ENCODE data around the gene PTPRF. TPM values are rescaled to one million over a fixed set of nuclear protein-coding genes. Genes with fewer than 3 reads are reported as not detected.
"Not testable (repeated sequence)": the region's sequence is repeated elsewhere in the genome, so short reads cannot be mapped to it uniquely, and the experiment has no call there.

Gene PTPRF
- under 1 TPM; 0.86 to 0.95 (median 0.92) TPM for total RNA-seq

GRCh38 chr1:43530483-43531106 lies at the start of gene PTPRF:
Gene PTPRF (plus strand): TSS chr1:43530883. CDS start chr1:43545076, 14,193 bp downstream.
- Mint-ChIP-seq H3K9me3 (no peaks in the 10 kb centered on the region), H3K27me3 (ENCODE audit: low read depth) (peaks cover 45% of the 10 kb centered on the region), H3K4me1 (ENCODE audit: low read depth) (peaks cover 20% of the 10 kb centered on the region), H3K4me3 (peak within 1 kb of the TSS; percentile 84), H3K36me3 (ENCODE audit: insufficient read depth) (no peaks in the 10 kb centered on the region)
- ATAC-seq (peak; percentile 45), DNase-seq (no peak)

DNA sequence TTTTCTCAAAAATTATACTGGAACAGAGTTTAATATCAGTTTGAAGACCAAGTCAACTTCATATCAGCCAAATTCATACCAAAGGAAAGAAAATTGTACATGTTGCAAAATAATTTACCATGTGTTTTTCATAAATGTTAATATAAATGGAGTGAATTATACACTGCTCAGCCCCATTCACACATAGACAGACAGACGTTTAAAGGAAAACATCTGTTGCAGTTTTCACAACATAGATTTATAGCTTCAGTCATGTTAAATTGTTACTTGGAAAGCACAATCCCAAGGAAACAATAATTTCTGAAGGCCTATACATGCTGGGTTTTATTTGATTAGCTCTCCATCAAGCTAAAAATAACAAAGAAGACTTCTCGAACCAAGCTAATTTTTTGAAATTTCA lies 49.2 kb upstream of the PTPRF start:
- Mint-ChIP-seq H3K9me3 (no peaks in the 10 kb centered on the region), H3K36me3 (ENCODE audit: insufficient read depth) (no peaks in the 10 kb centered on the region), H3K4me1 (ENCODE audit: low read depth) (peaks cover 3% of the 10 kb centered on the region), H3K27me3 (ENCODE audit: low read depth) (peaks cover 17% of the 10 kb centered on the region), H3K4me3 (no peak overlapping the region)
- ATAC-seq (no peak), DNase-seq (no peak)

DNA sequence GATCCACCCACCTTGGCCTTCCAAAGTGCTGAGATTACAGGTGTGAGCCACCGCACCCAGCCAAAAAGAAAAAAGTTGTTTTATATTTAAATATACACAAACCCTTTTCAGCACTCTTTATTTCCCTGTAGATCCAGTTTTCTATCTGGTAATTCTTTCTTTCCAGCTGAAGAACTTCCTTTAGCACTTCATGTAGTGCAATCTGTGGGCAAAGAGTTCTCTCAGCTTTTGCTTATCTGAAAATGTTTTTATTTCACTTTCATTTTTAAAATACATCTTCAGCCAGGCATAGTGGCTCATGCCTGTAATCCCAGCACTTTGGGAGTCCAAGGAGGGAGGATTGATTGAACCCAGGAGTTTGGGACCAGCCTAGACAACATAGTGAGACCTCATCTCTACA lies 48.5 kb upstream of the PTPRF start:
- Mint-ChIP-seq H3K36me3 (ENCODE audit: insufficient read depth) (peaks cover 1% of the 10 kb centered on the region), H3K27me3 (ENCODE audit: low read depth) (peaks cover 11% of the 10 kb centered on the region), H3K4me3 (no peak overlapping the region), H3K4me1 (ENCODE audit: low read depth) (peaks cover 3% of the 10 kb centered on the region), H3K9me3 (peaks cover 3% of the 10 kb centered on the region)
- DNase-seq, result no peak
- no peak for ATAC-seq

DNA sequence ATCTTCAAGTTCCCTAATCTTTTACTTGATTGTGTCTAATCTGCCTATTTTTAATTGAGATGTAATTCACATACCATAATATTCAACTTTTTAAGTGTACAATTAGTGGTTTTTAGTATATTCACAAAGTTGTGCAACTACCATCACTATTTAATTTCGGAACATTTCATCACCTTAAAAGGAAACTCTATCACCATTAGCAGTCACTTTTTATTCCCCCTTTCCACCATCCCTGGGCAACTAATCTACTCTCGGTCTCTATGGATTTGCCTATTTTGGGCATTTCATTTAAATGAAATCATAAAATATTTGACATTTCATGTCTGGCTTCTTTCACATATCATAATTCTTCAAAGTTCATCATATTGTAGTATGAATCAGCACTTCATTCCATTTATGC lies 46.3 kb upstream of the PTPRF start:
- Mint-ChIP-seq H3K4me3 (no peak overlapping the region), H3K9me3 (peaks cover 16% of the 10 kb centered on the region), H3K27me3 (ENCODE audit: low read depth) (peaks cover 8% of the 10 kb centered on the region), H3K36me3 (ENCODE audit: insufficient read depth) (peaks cover 1% of the 10 kb centered on the region), H3K4me1 (ENCODE audit: low read depth) (peaks cover 3% of the 10 kb centered on the region)
- no peak for DNase-seq
- ATAC-seq, result no peak

DNA sequence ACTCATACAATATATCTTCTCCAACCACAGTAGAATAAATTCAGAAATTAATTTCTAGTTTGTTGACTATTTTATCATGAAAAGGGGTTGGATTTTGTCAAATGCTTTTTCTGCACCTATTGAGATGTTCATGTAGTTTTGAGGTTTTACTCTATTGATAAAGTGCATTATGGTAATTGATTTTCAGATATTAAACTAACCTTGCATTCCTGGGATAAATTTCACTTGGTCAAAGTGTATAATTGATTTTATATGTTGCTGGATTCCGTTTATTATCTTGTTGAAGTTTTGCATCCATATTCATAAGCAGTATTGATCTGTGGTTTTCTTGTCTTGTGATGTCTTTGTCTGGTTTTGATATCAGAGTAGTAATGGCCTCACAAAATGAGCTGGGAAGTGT lies 42.5 kb upstream of the PTPRF start:
- no peak for ATAC-seq
- peaks cover 1% of the 10 kb centered on the region for H3K36me3 Mint-ChIP-seq (ENCODE audit: insufficient read depth)
- H3K4me3 Mint-ChIP-seq, result no peak overlapping the region
- no peaks in the 10 kb centered on the region for H3K4me1 Mint-ChIP-seq (ENCODE audit: low read depth)
- H3K9me3 Mint-ChIP-seq, result peaks cover 28% of the 10 kb centered on the region
- DNase-seq, result no peak
- H3K27me3 Mint-ChIP-seq (ENCODE audit: low read depth), result peaks cover 2% of the 10 kb centered on the region

GRCh38 chr1:43491061-43491460 lies 39.6 kb upstream of the PTPRF start:
- Mint-ChIP-seq H3K4me1 (ENCODE audit: low read depth) (no peaks in the 10 kb centered on the region), H3K4me3 (no peak overlapping the region), H3K9me3 (peaks cover 28% of the 10 kb centered on the region), H3K27me3 (ENCODE audit: low read depth) (peaks cover 8% of the 10 kb centered on the region), H3K36me3 (ENCODE audit: insufficient read depth) (peaks cover 1% of the 10 kb centered on the region)
- DNase-seq, result no peak
- ATAC-seq, result no peak

DNA sequence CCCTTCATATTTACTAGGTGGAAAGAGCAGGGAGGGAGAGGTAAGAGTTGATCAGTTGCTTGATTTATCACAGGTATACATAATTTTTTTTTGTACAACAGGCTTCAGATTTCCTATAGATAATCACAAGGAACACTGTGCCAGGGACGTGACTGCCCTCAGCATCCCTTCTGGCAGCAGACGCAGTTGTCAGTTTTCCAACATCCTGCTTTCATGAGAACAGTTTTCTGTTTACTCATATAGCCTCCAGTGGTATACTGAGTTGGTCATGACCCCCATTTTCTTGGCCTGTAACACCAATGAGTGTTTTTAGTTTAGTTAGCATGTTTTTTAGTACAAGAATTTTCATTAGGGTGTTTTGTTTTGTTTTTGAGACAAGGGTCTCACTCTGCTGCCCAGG lies 37.9 kb upstream of the PTPRF start:
- Mint-ChIP-seq H3K4me1 (ENCODE audit: low read depth) (no peaks in the 10 kb centered on the region), H3K4me3 (no peak overlapping the region), H3K9me3 (peaks cover 22% of the 10 kb centered on the region), H3K36me3 (ENCODE audit: insufficient read depth) (no peaks in the 10 kb centered on the region), H3K27me3 (ENCODE audit: low read depth) (peaks cover 8% of the 10 kb centered on the region)
- DNase-seq, result no peak
- ATAC-seq, result no peak

DNA sequence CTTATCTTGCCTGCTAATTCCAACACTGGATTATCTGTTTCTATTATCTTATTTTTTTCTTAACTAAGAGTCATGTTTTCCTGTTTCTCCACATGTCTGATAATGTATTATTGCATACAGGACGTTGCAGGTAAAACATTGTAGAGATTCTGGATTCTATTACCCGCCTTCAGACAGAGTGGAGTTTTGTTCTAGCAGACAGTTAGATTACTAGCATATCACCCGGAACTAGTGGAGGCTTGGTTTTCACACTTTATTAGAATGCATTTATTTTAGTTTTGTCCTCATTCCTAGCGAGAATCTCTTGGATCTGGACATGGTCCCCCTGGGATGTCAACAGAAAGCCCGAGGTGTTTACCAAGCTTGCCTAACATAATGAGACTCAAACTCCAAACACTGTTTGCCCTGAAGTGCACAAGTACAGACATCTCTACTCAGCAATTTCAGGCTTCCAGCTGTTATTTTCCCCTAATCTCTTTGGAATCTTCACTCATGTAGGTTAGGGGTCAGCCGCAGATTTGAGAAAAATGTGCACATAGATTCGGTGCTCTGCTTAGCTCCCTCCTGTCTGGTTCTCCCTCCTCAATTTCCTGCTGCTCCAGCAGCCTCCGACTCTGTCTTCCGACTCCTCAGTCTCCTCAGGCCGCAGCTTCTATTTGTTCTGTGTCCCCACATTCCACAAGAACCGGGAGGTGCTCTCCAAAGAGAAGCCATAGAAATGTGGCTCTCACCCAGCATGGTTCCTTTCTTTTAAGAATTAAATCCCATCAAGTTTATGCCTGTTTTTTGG lies 36.8 kb upstream of the PTPRF start:
- ATAC-seq (no peak), DNase-seq (no peak)
- Mint-ChIP-seq H3K27me3 (ENCODE audit: low read depth) (peaks cover 8% of the 10 kb centered on the region), H3K36me3 (ENCODE audit: insufficient read depth) (no peaks in the 10 kb centered on the region), H3K4me3 (no peak overlapping the region), H3K9me3 (peaks cover 17% of the 10 kb centered on the region), H3K4me1 (ENCODE audit: low read depth) (no peaks in the 10 kb centered on the region)

- Mint-ChIP-seq H3K27me3 (ENCODE audit: low read depth) (peaks cover 13% of the 10 kb centered on the region), H3K4me1 (ENCODE audit: low read depth) (no peaks in the 10 kb centered on the region), H3K9me3 (peaks cover 6% of the 10 kb centered on the region), H3K4me3 (no peak overlapping the region), H3K36me3 (ENCODE audit: insufficient read depth) (no peaks in the 10 kb centered on the region)
- ATAC-seq (no peak), DNase-seq (no peak)
Observed at GRCh38 chr1:43495204-43495603, 35.5 kb upstream of the PTPRF start.

GRCh38 chr1:43499898-43500297 lies 30.8 kb upstream of the PTPRF start:
- H3K27me3 Mint-ChIP-seq (ENCODE audit: low read depth), result peaks cover 16% of the 10 kb centered on the region
- no peak overlapping the region for H3K4me3 Mint-ChIP-seq
- H3K9me3 Mint-ChIP-seq, result no peaks in the 10 kb centered on the region
- DNase-seq (no peak), ATAC-seq (no peak)
- no peaks in the 10 kb centered on the region for H3K4me1 Mint-ChIP-seq (ENCODE audit: low read depth)
- H3K36me3 Mint-ChIP-seq (ENCODE audit: insufficient read depth), result no peaks in the 10 kb centered on the region

DNA sequence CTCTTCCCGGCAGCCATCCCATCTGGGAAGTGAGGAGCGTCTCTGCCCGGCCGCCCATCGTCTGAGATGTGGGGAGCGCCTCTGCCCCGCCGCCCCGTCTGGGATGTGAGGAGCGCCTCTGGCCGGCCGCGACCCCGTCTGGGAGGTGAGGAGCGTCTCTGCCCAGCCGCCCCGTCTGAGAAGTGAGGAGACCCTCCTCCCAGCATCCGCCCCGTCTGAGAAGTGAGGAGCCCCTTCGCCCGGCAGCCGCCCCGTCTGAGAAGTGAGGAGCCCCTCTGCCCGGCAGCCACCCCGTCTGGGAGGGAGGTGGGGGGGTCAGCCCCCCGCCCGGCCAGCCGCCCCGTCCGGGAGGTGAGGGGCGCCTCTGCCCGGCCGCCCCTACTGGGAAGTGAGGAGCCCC lies 28.9 kb upstream of the PTPRF start:
- not testable (repeated sequence) for H3K36me3 Mint-ChIP-seq (ENCODE audit: insufficient read depth); ATAC-seq; H3K4me3 Mint-ChIP-seq; DNase-seq; H3K4me1 Mint-ChIP-seq (ENCODE audit: low read depth); H3K9me3 Mint-ChIP-seq
- peaks cover 14% of the 10 kb centered on the region for H3K27me3 Mint-ChIP-seq (ENCODE audit: low read depth)

DNA sequence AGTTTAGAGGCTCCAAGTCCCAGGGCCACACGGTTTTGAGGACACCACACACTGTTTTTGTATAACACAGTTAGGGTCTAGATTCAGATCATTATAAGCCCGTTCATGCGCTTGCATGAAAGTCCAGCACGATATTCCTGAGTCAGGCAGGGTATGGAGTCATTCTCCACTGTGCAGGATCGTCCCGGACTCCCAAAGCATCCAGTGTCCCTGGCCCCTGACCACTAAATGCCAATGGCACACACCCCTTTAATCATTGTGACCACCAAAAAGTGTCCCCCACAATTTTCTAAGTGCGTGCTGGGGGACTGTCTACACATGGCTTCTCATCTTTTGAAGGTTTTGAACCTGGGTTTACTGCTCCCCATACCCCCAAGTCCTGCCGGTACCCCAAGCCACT lies 27.1 kb upstream of the PTPRF start:
- ATAC-seq (no peak), DNase-seq (no peak)
- Mint-ChIP-seq H3K4me1 (ENCODE audit: low read depth) (no peaks in the 10 kb centered on the region), H3K27me3 (ENCODE audit: low read depth) (peaks cover 15% of the 10 kb centered on the region), H3K9me3 (no peaks in the 10 kb centered on the region), H3K4me3 (no peak overlapping the region), H3K36me3 (ENCODE audit: insufficient read depth) (no peaks in the 10 kb centered on the region)

DNA sequence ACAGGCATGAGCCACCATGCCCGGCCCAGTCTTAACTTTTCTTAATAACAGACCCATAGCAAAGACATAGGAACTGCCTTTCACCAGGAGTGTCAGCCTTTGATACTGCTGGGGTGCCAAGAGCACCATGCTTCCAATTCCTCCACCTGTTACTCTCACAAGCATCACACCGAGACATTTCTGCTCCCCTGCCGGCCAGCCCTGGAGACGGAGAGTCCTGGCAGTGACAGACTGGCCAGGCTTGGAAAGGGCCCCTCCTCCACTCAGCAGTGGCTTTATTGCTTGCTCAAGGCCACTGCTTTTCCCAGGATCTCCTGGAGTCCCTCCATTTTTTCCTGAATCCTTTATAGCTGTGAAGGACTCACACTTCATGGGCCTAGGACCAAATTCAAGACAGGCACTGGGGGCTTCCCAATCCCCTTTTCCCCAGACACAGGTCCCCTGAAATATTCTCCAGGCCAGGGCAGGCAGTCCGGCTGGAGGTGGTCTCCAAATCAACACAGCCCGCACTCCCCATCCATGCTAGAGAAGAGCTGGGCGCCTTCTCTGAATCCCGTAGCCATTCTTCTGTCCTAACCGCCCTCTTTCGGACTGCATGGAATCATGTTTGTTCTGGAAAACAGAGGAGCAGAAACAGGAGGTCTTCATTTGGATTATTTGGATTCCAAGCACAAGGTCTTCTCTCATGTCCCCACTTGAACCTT lies 25.5 kb upstream of the PTPRF start:
- Mint-ChIP-seq H3K27me3 (ENCODE audit: low read depth) (peaks cover 10% of the 10 kb centered on the region), H3K36me3 (ENCODE audit: insufficient read depth) (no peaks in the 10 kb centered on the region)
- no peak for DNase-seq

DNA sequence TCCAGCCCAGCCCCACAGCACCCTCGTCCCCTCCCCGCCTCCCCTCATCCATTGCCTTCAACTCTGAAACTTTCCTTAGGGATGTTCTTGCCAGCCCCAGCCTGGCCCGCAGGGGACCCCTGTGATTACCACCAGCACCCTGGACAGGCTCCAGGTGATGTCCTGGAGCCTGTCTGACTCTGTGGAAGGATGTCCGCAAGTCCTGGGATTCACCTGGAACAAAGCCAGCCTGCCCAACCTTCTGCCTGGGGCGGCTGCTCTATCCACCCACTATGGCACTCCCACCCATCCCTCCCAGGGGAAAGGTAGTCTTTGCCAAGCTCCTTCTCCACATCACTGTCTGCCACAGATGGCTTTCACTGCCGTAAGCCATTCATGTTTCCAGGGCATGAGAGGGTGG lies 24.4 kb upstream of the PTPRF start:
- no peak for DNase-seq
- Mint-ChIP-seq H3K4me1 (ENCODE audit: low read depth) (no peaks in the 10 kb centered on the region), H3K27me3 (ENCODE audit: low read depth) (peaks cover 7% of the 10 kb centered on the region), H3K36me3 (ENCODE audit: insufficient read depth) (no peaks in the 10 kb centered on the region), H3K4me3 (no peak overlapping the region), H3K9me3 (no peaks in the 10 kb centered on the region)
- ATAC-seq, result no peak

More for the DNA sequence above, 25.5 kb upstream of the PTPRF start:
- Mint-ChIP-seq H3K4me3 (no peak overlapping the region), H3K9me3 (no peaks in the 10 kb centered on the region), H3K4me1 (ENCODE audit: low read depth) (no peaks in the 10 kb centered on the region)
- no peak for ATAC-seq
